ENCODE measurements around the gene HAGHL.

GRCh38 chr16:702341-702740, 24.6 kb upstream of the HAGHL start:
- TF ChIP-seq, protein P1, sequence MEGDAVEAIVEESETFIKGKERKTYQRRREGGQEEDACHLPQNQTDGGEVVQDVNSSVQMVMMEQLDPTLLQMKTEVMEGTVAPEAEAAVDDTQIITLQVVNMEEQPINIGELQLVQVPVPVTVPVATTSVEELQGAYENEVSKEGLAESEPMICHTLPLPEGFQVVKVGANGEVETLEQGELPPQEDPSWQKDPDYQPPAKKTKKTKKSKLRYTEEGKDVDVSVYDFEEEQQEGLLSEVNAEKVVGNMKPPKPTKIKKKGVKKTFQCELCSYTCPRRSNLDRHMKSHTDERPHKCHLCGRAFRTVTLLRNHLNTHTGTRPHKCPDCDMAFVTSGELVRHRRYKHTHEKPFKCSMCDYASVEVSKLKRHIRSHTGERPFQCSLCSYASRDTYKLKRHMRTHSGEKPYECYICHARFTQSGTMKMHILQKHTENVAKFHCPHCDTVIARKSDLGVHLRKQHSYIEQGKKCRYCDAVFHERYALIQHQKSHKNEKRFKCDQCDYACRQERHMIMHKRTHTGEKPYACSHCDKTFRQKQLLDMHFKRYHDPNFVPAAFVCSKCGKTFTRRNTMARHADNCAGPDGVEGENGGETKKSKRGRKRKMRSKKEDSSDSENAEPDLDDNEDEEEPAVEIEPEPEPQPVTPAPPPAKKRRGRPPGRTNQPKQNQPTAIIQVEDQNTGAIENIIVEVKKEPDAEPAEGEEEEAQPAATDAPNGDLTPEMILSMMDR (optimal IDR thresholded peaks at IDR 0.05 in 1 of 3, IDR thresholded peaks at IDR 0.05 in 1 of 3, conservative IDR thresholded peaks at IDR 0.05 in 1 of 3; ENCODE audit: extremely low read depth in 1 of 3, insufficient read depth in 2 of 3, low read length in 3 of 3) = no peak
- no peak for TF ChIP-seq EZH2 (IDR thresholded peaks at IDR 0.05; ENCODE audit: low read length)

All from keratinocyte (primary cell).